ENCODE results near the gene SULT4A1.

- no peak for TF ChIP-seq CTCF (IDR thresholded peaks at IDR 0.05)
- no peak for TF ChIP-seq POLR2AphosphoS5 (IDR thresholded peaks at IDR 0.05)
These were observed 30.0 kb upstream of the SULT4A1 start for GRCh38 chr22:43892183-43892894.

Data from breast epithelium (tissue), 3 donors.